ES-I3 (cell line): ENCODE results near the gene NMNAT3.

Source experiments
- H3K36me3 ChIP-seq: 2 replicates; pipeline ENCODE4 v1.6.1; 2013; ENCODE audit warnings: mild to moderate bottlenecking, low read length, control low read depth, moderate library complexity; ENCODE audit not compliant: insufficient read depth
- H3K4me1 ChIP-seq: 2 replicates; pipeline ENCODE4 v1.6.1; 2013; ENCODE audit warnings: mild to moderate bottlenecking, control low read depth, low read length; ENCODE audit not compliant: insufficient read depth
- H3K9ac ChIP-seq: 2 replicates; pipeline ENCODE4 v1.6.1; 2013; ENCODE audit warnings: low read depth, mild to moderate bottlenecking, low read length, moderate library complexity
- H3K9me3 ChIP-seq: 2 replicates; pipeline ENCODE4 v1.6.1; 2013; ENCODE audit warnings: mild to moderate bottlenecking, low read length, moderate library complexity; ENCODE audit not compliant: control insufficient read depth, insufficient read depth

NMNAT3 gene

DNA sequence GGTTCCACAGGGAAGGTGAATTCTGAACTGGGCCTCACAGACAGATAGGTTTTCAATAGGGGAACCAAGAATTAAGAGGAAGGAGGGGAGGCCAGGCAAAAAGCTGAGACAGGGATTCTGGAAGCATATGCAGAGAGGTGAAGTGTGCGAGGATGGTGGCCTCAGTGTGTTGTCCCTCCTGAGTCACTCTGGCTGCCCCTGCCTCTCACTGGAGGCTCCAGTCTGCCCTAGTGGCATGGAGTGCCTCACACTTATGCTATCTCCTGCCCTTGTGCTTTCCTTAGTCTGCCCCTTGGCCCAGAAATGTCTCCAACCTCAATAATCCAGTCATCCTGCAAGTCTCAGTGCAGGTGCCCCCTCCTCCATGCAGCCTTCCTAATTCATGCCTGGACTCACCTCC, 106.1 kb downstream of the NMNAT3 start:
- Histone ChIP-seq H3K9me3 (peaks cover 8% of the 10 kb centered on the region; the same call in 1 of the 2 replicates), H3K4me1 (no peaks in the 10 kb centered on the region), H3K36me3 (no peaks in the 10 kb centered on the region; the same call in 1 of the 2 replicates), H3K9ac (no peak overlapping the region)

DNA sequence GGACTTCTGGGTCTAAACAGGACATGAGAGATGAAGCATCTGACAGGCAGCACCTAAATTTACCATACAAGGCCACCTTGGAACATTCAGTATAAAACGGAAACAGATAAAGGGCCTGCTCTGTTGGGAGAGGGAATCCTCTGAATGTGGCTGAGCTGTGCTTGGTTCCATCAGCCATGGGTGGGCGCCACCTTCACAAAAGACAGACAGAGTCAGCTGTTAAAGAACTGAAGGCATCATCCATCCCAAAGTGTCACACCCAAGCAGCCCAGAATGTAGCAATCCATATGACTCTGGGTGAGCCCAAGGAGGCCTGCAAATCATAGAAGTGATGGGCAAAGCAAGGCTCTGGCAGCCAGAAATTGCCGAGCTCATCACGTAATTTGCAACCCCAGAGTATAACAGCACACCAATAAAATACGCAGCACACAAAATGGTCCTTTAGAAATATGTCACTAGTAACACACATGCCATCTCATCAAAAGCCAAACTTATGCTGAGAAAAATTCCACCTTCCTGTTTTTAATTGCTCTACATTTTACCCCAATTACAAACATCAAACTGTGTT, 113.4 kb downstream of the NMNAT3 start:
- H3K9ac ChIP-seq, result no peak overlapping the region
- H3K4me1 ChIP-seq, result peaks cover 5% of the 10 kb centered on the region; the same call in 1 of the 2 replicates
- no peaks in the 10 kb centered on the region for H3K36me3 ChIP-seq
- H3K9me3 ChIP-seq, result no peaks in the 10 kb centered on the region

DNA sequence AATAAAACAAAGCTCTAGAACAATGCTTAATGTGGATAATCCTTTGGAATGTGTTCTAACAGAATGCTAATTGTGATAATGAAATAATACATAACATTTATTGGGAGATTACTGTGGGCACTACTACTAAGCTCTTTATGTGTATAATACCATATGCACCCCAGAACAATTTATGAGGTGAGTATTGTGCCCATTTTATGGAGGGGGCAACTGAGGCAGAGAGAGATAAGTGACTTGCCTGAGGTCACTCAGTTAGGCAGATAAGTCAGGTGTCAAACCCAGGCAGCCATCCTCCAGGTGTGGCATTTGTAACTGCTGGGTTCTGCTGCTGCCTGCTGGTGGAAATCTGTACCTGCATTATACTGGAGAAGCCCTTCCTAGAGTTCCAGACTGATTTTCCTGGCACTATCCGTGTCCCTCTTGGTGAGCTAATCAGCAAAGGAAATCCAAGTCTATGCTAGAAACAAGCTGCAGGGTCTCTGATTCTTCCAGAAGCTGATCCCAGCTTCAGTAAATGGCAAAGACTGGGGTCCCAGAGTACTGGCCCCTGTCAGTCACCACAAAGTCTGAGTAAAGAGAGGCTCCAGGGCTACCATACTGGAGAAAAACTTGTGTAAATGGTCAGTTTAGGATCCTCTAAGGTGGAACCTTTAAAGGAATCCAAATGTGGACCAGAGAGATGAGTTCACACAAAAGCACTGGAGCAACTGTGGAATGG, 115.7 kb downstream of the NMNAT3 start:
- peaks cover 7% of the 10 kb centered on the region for H3K4me1 ChIP-seq
- no peaks in the 10 kb centered on the region for H3K36me3 ChIP-seq
- H3K9me3 ChIP-seq, result no peaks in the 10 kb centered on the region
- H3K9ac ChIP-seq, result no peak overlapping the region

DNA sequence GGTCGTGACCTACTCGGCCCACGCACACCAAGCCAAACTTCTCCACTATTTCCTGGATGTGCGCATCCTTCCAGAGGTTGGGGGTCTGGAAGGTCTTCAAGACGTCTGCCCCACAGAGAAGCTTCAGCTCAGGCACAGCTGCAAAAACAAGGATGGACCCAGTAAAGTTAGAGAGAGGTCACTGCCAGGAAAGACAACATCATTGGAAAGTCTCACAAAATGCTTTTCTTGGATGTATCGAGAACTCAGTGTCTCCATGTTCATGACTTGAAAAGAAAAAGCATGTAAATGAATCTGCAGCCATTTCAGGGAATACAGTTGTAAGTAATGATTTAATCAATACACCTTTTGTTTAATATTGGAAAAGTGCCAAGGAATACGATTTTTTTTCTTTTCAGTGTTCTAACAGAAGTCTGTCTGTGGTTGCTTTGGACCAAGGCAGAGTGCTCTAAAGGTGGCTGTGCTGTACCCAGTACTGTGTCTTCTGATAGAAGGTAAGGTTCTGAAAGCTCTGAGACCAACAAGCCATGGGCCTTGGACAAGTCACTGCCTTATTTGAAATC, 116.4 kb downstream of the NMNAT3 start:
- Histone ChIP-seq H3K4me1 (peaks cover 7% of the 10 kb centered on the region), H3K9me3 (no peaks in the 10 kb centered on the region), H3K36me3 (no peaks in the 10 kb centered on the region), H3K9ac (no peak overlapping the region)

DNA sequence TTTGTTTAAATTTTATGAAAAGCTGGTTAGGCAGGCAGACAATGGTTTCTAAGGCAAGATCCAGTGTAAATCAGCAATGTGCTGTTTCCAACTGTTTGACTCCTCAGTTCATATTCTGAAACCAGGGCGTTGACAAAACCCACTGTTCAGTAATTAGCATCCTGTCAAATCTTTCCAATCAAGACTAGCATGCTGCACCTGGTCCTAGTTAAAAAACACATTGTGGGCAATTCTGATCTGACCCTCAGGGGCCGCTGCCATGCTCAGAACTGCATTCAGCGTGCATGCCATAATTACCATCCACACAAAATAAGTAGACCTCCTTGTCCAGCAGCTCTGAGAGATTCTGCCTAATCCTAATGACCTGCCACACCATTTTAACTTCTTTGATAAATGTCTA, 117.4 kb downstream of the NMNAT3 start:
- Histone ChIP-seq H3K9me3 (no peaks in the 10 kb centered on the region), H3K36me3 (no peaks in the 10 kb centered on the region), H3K9ac (no peak overlapping the region), H3K4me1 (peaks cover 7% of the 10 kb centered on the region)

DNA sequence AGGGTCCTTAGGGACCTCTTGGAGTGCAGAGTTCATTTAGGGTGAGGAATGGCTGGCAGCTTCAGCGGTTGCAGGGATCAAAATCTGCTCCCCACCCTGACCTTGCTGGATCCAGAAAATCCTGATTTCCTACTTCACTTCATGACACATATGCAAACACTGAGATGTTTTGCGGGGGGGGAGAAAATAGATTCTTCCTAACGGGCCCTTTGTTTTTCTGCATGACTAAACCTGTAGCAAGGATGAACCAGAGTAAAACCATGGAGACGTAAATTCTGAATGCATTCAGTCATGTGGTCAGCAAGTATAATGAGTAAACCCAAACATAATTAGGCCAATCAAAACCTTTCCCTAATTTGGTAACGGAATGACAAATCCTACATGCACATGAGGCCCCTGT, 118.2 kb downstream of the NMNAT3 start:
- Histone ChIP-seq H3K9ac (no peak overlapping the region), H3K36me3 (no peaks in the 10 kb centered on the region), H3K9me3 (no peaks in the 10 kb centered on the region), H3K4me1 (peaks cover 7% of the 10 kb centered on the region)

DNA sequence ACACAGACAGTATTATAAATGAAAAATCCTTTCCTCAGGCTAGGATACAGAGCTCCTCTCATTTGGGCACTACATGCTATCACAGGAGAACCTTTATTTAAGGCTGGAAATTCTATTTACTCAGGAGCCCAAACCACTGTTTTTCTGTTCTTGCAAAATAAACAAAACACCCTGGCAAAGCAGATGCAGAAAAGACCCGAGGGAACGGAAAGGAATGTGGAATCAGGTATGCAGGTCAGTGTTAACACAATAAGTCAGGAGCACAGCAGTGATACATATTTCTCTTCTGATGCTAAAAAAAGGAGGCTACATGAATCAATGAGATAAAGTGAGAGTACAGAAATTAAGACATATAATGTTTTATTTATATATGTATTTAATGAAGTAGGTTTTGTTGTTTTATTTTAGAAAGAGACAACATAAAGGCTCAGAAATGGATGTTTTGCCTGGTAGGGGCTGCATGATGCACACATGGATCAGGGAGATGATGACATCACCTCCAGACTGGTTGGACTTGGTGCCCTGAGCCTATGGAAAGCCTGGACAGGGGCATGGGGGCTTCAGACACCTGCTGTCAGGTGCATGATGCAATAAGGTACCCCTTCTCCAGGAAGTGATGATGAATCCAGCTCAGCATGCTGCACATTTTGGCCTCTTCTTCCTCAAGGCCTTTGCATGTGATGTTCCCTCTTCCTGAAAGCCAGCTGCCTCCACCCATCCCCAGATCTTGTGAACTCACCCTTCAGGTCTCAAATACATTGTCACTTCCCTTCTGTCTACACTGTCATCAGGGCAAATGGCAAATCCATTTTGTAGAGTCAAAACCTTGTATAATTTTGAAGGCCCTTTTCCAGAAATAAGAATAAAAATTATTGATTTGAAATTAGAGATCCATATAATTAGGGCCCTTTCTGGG, 119.2 kb downstream of the NMNAT3 start:
- Histone ChIP-seq H3K9me3 (no peaks in the 10 kb centered on the region), H3K36me3 (no peaks in the 10 kb centered on the region), H3K4me1 (peaks cover 7% of the 10 kb centered on the region)

DNA sequence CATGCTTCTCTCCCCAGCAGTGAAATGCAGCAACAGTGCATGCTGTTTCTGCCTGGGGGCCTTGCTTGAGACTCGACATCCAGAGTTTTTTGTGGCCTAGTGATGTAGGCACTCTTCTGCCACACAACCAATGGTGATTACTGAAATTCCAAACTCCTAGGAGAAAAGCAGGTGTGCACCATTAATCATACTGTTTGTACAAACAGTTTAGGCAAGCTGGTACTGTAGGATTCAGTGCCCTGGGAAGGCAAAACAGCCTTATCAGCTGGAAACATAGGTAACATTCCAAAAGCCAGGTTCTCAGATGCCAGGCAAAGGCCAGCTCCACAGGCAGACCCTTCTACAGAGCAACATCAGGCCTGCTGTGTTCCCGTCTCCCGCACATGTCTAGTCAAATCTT, 120.7 kb downstream of the NMNAT3 start:
- Histone ChIP-seq H3K9me3 (no peaks in the 10 kb centered on the region), H3K36me3 (no peaks in the 10 kb centered on the region), H3K9ac (no peak overlapping the region), H3K4me1 (peaks cover 7% of the 10 kb centered on the region)

More for the DNA sequence above, 119.2 kb downstream of the NMNAT3 start:
- H3K9ac ChIP-seq, result no peak overlapping the region

DNA sequence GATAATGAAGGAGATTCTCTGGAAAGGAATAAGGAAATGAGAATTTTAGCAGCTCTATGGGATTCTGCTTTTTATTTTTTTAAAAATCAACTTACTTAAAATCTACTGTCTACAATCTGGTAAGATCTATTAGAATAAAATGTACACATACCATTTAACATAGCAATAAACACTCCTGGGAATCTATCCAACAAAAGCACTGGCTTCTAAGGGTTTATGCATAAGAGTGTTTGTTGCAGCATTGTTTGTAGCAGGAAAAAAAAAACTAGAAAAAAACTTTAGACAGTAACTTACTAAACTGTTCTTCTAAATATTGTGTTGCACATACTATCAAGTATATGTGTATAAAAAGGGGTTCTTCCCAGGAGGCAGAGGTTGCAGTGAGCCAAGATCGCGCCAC, 122.5 kb downstream of the NMNAT3 start:
- Histone ChIP-seq H3K36me3 (no peaks in the 10 kb centered on the region), H3K4me1 (peaks cover 7% of the 10 kb centered on the region), H3K9me3 (no peaks in the 10 kb centered on the region), H3K9ac (no peak overlapping the region)

DNA sequence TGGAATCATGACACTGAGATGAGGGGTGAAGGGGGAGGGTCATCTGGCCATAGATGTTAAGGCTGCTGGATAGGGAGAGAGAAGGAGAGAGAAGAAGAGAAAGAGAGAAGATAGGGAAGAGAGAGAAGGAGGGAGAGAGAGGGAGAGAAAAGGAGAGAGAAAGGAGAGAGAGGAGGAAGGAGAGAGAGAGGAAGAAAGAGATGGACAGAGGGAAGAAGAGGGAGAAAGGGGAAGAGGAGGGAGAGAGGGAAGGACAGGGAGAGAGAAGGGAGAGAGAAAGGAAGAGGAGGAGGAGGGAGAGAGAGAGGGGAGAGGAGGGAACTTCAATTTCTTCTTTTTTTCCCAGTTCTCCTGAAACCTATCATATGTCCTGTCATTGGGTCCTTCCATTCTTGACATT, 123.1 kb downstream of the NMNAT3 start:
- Histone ChIP-seq H3K9me3 (no peaks in the 10 kb centered on the region), H3K9ac (no peak overlapping the region), H3K4me1 (peaks cover 5% of the 10 kb centered on the region), H3K36me3 (no peaks in the 10 kb centered on the region)

DNA sequence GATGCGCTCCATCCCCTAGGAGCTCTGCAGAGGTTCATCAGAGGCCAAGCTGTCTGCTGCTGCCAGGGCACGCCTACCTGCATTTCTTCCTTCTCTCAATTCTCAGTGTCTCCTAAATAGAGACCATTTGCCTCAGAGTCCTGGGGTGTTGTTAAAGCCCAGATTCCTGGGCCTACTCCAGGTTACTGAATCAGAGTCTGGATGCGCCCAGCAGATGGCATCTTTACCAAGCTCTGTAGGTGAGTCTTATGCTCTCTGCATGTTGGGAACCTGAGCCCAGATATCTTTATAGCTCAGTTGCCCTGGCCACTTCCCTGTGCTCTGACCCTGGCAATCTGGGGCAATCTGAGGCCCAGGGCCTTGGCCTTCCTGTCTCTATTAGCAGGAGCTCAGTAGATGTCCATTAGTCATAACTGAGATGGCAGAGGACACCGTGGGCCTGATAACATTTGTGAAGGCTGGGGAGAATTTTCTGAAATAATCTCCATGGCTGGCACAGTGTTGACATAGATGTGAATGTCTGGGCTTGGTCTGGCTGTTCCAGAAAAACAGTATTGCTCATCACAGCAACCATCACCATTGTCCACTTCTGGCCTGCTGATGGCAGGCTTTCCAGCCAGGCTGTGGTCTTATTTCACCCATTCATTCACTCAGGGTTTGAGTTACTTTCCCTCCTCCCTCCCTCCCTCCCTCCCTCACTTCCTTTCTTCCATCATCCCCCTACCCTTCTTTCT, 125.0 kb downstream of the NMNAT3 start:
- no peaks in the 10 kb centered on the region for H3K4me1 ChIP-seq
- H3K36me3 ChIP-seq, result no peaks in the 10 kb centered on the region
- no peaks in the 10 kb centered on the region for H3K9me3 ChIP-seq
- no peak overlapping the region for H3K9ac ChIP-seq

DNA sequence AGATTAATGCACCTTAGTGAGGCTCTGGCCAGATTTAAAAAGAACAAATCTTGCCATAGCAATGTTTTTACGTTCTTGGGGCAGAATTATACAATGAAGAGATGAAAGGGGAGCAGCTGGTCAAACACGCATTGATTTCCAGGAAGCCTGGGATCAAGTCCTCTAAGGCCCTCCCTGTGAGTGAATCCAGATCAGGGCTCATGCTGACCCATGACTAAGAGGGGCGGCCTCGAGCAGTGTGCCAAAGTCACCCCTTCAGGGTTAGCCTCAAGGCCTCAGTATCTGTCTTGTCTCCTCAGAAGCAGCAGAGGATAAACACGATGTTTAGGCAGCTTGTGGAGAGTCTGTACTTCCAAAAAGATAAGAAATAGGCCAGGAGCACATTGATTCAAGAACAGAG, 129.0 kb downstream of the NMNAT3 start:
- no peak overlapping the region for H3K9ac ChIP-seq
- no peaks in the 10 kb centered on the region for H3K9me3 ChIP-seq
- no peaks in the 10 kb centered on the region for H3K36me3 ChIP-seq
- H3K4me1 ChIP-seq, result peaks cover 5% of the 10 kb centered on the region; the same call in 1 of the 2 replicates

DNA sequence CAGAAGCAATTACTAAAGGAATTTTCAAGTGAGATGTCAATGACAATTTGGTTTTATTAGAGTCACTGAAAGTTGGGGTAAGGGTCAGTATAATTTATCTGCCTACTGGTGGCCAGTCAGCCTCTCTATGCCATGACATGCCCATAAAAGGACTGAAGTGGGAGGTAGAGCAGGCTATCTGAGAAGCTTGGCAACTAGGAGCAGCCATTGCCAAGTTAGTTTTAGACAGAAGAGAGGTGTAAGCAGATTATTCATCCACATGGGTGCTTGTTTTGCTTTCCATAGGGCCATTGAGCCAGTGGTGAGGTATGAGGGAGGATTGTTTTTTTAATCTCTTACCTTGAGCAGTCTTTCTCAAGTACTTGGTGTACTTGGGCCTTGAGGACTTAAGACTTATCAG, 130.1 kb downstream of the NMNAT3 start:
- H3K9me3 ChIP-seq, result no peaks in the 10 kb centered on the region
- H3K4me1 ChIP-seq, result peaks cover 5% of the 10 kb centered on the region; the same call in 1 of the 2 replicates

DNA sequence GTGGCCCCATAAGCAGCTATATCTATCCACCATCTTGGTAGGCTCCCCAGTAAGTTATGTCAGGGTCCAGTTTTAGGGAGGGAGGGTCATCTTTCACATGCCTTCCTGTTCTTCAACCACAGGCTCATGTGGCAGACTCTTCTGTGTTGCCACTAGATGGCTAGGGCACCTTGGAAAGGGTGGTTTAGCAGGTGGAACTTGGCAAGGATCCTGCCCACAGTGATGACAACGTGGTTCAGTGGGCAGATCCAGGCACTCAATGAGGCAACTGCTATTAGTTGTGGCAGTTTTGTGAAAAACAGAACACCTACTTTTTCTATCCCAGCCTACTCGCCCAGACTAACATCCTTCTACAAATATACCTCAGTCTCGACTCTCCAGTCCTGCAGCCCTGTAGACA, 131.0 kb downstream of the NMNAT3 start:
- no peaks in the 10 kb centered on the region for H3K9me3 ChIP-seq
- peaks cover 7% of the 10 kb centered on the region; the same call in 1 of the 2 replicates for H3K4me1 ChIP-seq
- no peak overlapping the region for H3K9ac ChIP-seq
- H3K36me3 ChIP-seq, result no peaks in the 10 kb centered on the region

More for the DNA sequence above, 130.1 kb downstream of the NMNAT3 start:
- no peaks in the 10 kb centered on the region for H3K36me3 ChIP-seq
- no peak overlapping the region for H3K9ac ChIP-seq
